Measurements from ENCODE around the gene LRRC9. TPM values are rescaled to one million over a fixed set of nuclear protein-coding genes. Genes with fewer than 3 reads are reported as not detected.

The LRRC9 gene
- total and polyA plus RNA-seq, 2 donors (not counting 1 experiment from before 2014, with no cell fraction given), result not detected

DNA sequence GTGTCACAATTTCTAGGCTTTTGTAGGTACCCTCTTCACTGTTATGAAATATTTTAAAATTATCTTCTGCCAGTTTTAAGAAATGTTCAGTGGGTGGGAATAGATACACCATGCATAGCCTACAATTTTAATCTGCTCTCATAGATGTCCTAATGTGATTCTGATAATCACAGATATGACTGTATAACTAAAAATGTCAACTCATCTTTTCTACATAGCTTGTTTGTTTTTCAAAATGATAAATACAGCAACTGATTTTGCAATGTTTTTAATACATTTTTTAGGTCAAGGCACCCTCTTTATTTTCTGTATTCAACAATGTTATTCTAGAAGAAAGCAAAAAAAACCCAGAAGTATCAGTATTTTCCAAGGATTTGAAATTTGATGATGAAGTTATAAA is 61.6 kb downstream of the LRRC9 start:
- intact Hi-C loops (cut with micrococcal nuclease), result no loop called here

DNA sequence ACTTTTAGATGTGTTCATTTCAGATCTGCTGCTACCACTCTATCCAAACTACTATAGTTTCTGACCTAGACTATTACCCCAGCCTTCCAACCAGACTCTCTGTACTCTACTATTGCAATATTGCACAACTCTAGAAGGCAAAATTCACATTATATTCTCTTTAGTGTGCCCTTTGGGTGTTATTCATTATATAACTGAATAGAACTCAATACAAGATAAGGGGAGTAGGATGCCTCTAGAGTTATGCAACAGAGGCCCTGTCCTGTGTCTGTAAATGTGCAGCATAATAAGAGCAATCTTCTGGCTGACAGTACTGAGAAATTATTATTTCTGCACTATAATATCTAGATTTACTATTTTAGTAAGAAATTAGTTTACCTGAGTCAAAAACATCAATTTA is 63.1 kb downstream of the LRRC9 start:
- Histone ChIP-seq H3K79me2 (ENCODE audit: control insufficient read depth, insufficient read depth, low read length) (no peaks in the 10 kb centered on the region), H3K9ac (ENCODE audit: low read length) (no peak overlapping the region), H2AFZ (ENCODE audit: insufficient read depth, low read depth, low read length, poor library complexity, severe bottlenecking) (no peak overlapping the region), H3K27ac (ENCODE audit: low read length in 2 of 2) (no peak overlapping the region), H3K27me3 (replicated peaks in 1 of 4; ENCODE audit: control extremely low read depth in 1 of 4, control insufficient read depth in 3 of 4, insufficient read depth in 4 of 4, low read length in 3 of 4) (no peaks in the 10 kb centered on the region), H3K4me2 (replicated peaks; ENCODE audit: low read depth, low read length, poor library complexity, severe bottlenecking) (no peak overlapping the region), H3K36me3 (replicated peaks in 1 of 2; ENCODE audit: control extremely low read depth in 1 of 2, control insufficient read depth in 1 of 2, extremely low read depth in 1 of 2, insufficient read depth in 2 of 2, low read length in 1 of 2) (no peaks in the 10 kb centered on the region), H3K9me3 (ENCODE audit: control extremely low read depth in 1 of 3, control insufficient read depth in 2 of 3, insufficient read depth in 1 of 3, low read length in 2 of 3) (no peaks in the 10 kb centered on the region), H4K20me1 (ENCODE audit: control insufficient read depth, insufficient read depth, low read length, poor library complexity, severe bottlenecking) (no peaks in the 10 kb centered on the region), H3K4me1 (ENCODE audit: control insufficient read depth in 2 of 2, insufficient read depth in 2 of 2, low read length in 2 of 2) (no peaks in the 10 kb centered on the region), H3K4me3 (ENCODE audit: control extremely low read depth in 1 of 5, extremely low read depth in 1 of 5, insufficient read depth in 1 of 5, low read depth in 2 of 5, low read length in 4 of 5) (no peak overlapping the region)
- Mint-ChIP-seq H3K4me3 (no peak overlapping the region), H3K27ac (no peak overlapping the region), H3K4me1 (no peaks in the 10 kb centered on the region), H3K27me3 (no peaks in the 10 kb centered on the region), H3K9me3 (ENCODE audit: insufficient read depth) (no peaks in the 10 kb centered on the region)
- intact Hi-C loops (cut with micrococcal nuclease), result no loop called here
- ATAC-seq (ENCODE audit: low read depth), result no peak
- ChIA-PET CTCF (interaction anchor here (1.4 kb wide), 1 partner anchor 18 kb away, joined by 4 read pairs; no protein-coding TSS in a partner anchor), POLR2A (no interaction called here)
- no peak for TF ChIP-seq EZH2 (IDR thresholded peaks at IDR 0.05; ENCODE audit: borderline replicate concordance, insufficient read depth, low read depth, low read length, poor library complexity, severe bottlenecking)
- TF ChIP-seq, protein P1, sequence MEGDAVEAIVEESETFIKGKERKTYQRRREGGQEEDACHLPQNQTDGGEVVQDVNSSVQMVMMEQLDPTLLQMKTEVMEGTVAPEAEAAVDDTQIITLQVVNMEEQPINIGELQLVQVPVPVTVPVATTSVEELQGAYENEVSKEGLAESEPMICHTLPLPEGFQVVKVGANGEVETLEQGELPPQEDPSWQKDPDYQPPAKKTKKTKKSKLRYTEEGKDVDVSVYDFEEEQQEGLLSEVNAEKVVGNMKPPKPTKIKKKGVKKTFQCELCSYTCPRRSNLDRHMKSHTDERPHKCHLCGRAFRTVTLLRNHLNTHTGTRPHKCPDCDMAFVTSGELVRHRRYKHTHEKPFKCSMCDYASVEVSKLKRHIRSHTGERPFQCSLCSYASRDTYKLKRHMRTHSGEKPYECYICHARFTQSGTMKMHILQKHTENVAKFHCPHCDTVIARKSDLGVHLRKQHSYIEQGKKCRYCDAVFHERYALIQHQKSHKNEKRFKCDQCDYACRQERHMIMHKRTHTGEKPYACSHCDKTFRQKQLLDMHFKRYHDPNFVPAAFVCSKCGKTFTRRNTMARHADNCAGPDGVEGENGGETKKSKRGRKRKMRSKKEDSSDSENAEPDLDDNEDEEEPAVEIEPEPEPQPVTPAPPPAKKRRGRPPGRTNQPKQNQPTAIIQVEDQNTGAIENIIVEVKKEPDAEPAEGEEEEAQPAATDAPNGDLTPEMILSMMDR (IDR thresholded peaks at IDR 0.05), result no peak
- DNase-seq, result no peak

More for the DNA sequence above, 61.6 kb downstream of the LRRC9 start:
- no peaks in the 10 kb centered on the region for H3K27me3 ChIP-seq (replicated peaks in 1 of 4; ENCODE audit: control extremely low read depth in 1 of 4, control insufficient read depth in 3 of 4, insufficient read depth in 4 of 4, low read length in 3 of 4)
- no peaks in the 10 kb centered on the region for H3K79me2 ChIP-seq (ENCODE audit: control insufficient read depth, insufficient read depth, low read length)
- ATAC-seq (ENCODE audit: low read depth) (no peak), DNase-seq (no peak)
- H3K9me3 Mint-ChIP-seq (ENCODE audit: insufficient read depth), result no peaks in the 10 kb centered on the region
- no peaks in the 10 kb centered on the region for H3K4me1 ChIP-seq (ENCODE audit: control insufficient read depth in 2 of 2, insufficient read depth in 2 of 2, low read length in 2 of 2)
- no peak overlapping the region for H3K4me3 ChIP-seq (ENCODE audit: control extremely low read depth in 1 of 5, extremely low read depth in 1 of 5, insufficient read depth in 1 of 5, low read depth in 2 of 5, low read length in 4 of 5)
- H3K9ac ChIP-seq (ENCODE audit: low read length), result no peak overlapping the region
- H4K20me1 ChIP-seq (ENCODE audit: control insufficient read depth, insufficient read depth, low read length, poor library complexity, severe bottlenecking), result no peaks in the 10 kb centered on the region
- H3K4me2 ChIP-seq (replicated peaks; ENCODE audit: low read depth, low read length, poor library complexity, severe bottlenecking), result no peak overlapping the region
- H3K36me3 ChIP-seq (replicated peaks in 1 of 2; ENCODE audit: control extremely low read depth in 1 of 2, control insufficient read depth in 1 of 2, extremely low read depth in 1 of 2, insufficient read depth in 2 of 2, low read length in 1 of 2), result no peaks in the 10 kb centered on the region
- TF ChIP-seq, protein P1 (IDR thresholded peaks at IDR 0.05), result no peak
- TF ChIP-seq EZH2 (IDR thresholded peaks at IDR 0.05; ENCODE audit: borderline replicate concordance, insufficient read depth, low read depth, low read length, poor library complexity, severe bottlenecking), result no peak
- no peaks in the 10 kb centered on the region for H3K27me3 Mint-ChIP-seq
- ChIA-PET POLR2A (no interaction called here), CTCF (no interaction called here)
- no peak overlapping the region for H3K4me3 Mint-ChIP-seq
- no peak overlapping the region for H3K27ac ChIP-seq (ENCODE audit: low read length in 2 of 2)
- H2AFZ ChIP-seq (ENCODE audit: insufficient read depth, low read depth, low read length, poor library complexity, severe bottlenecking), result no peak overlapping the region
- no peaks in the 10 kb centered on the region for H3K4me1 Mint-ChIP-seq
- H3K9me3 ChIP-seq (ENCODE audit: control extremely low read depth in 1 of 3, control insufficient read depth in 2 of 3, insufficient read depth in 1 of 3, low read length in 2 of 3), result no peaks in the 10 kb centered on the region
- H3K27ac Mint-ChIP-seq, result no peak overlapping the region

Data from B cell (primary cell).